HG03520 (cell line): ENCODE measurements around the gene TRIOBP.
A peak's percentile ranks its signal among the peaks of the same experiment; 100 is the strongest.

ENCODE experiments used
- ATAC-seq: cut with Tn5 transposase; IDR thresholded peaks from one replicate; pipeline ENCODE4 v1.9.1; 2021; ENCODE audit warnings: mild to moderate bottlenecking, moderate library complexity; ENCODE audit not compliant: unreplicated experiment

TRIOBP gene

DNA sequence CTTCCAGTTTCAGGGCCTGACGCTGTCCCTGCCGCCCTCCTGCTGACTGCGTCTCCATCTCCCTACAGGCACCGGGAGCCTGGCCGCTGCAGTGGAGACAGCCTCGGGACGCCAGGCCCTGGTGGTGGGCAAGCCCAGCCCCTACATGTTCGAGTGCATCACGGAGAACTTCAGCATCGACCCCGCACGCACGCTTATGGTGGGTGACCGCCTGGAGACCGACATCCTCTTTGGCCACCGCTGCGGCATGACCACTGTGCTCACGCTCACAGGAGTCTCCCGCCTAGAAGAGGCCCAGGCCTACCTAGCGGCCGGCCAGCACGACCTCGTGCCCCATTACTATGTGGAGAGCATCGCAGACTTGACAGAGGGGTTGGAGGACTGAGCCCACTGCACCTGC lies 31.4 kb upstream of the TRIOBP start:
- no peak for ATAC-seq

DNA sequence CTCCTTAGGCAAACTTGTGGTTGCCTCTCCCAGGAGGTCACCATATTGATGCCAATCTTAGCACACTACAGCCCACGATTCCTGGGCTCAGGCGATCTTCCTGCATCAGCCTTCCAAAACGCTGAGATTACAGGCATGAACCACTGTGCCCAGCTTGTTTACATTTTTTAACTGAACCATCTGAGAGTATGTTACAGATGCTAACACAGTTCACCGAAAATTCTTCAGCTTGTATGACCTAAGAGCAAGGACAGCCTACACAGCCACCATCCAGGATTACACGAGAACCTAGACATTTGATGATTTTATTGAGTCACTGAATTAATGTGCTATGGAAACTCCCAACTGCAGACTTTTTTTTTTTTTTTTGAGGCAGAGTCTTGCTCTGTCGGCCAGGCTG lies 27.3 kb upstream of the TRIOBP start:
- ATAC-seq, result no peak

DNA sequence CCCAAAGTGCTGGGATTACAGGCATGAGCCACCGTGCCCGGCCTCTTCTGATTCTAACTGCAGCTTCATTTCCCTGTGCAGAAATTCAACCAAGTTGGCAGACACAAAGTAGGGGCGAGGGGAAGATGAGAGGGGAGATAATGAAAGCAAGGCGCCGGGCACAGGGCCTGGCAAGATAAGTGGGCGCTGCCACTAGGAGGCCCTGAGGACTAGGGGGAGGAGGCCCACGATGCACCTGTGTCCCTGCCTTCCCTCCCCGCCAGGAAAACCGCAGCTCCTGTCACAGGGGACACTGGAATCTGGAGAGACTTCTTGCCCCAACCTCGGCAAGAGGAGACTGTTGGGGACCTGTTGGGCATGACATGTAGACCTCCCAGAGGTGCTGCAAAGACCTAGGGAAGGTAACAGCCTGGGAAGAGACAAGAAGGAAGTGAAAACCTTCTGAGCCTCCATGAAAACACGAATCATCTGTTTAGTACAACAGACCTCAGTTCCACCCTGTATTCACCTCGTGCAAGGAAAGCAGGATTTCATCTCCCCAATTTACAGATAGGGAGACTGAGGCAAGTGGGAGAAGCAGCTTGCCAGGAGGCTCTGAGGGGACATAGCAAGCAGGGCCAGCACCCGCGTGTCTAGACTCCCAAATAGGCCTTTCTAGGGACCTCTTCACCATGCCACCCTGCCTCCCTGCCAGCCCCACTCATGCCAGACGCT lies 24.5 kb upstream of the TRIOBP start:
- ATAC-seq, result no peak

- no peak for ATAC-seq
Measured at GRCh38 chr22:37672920-37673455, 23.9 kb upstream of the TRIOBP start.

GRCh38 chr22:37674248-37674647 lies 22.6 kb upstream of the TRIOBP start:
- ATAC-seq, result no peak

DNA sequence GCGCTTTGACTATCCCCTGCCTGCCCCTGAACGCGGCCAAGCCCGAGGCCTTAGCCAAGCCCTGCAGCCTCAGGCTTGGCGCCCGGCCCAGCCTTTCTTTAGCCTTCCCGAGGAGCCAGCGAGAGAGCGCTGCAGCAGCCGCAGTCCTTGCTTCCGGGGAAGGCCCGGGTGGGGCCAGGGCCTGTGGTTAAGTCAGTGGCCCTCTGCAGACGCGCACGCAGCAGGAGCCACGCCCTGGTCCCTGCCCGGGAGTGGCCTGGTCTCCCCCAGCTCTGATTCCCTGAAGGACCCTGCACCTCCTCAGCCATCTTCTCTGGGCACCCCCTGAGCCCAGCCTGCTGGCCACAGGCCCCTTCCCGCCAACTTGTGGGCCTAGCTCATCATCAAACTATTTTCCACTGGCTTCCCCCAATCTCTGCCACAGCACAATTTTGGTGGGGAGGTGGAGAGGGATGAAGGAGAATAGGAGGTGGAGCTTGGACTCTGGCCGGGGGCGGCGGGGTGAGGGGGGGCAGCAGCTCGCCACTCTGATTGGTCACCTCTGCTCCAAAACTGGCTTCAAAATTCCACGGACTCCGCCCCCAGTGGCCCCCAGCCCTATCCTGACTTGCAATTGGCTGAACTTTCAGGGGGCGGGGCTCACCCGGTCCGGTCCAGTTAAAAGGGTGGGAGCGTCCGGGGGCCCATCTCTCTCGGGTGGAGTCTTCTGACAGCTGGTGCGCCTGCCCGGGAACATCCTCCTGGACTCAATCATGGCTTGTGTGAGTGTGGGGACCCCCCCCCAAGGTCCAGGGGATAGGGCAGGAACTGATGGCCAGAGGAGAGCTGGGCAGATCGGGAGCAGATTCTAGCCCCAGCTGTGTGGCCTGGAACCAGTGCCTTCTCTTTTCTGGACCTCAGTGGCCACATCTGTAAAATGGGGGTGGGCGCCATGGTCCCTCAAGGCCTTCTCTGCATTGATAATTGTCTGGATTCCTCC lies 21.6 kb upstream of the TRIOBP start, which contains the start of gene LGALS1:
LGALS1 (plus strand) TSS at position 686 of the 979 bp plus-strand sequence; CDS start at position 753, 67 bp downstream.
- no peak for ATAC-seq

DNA sequence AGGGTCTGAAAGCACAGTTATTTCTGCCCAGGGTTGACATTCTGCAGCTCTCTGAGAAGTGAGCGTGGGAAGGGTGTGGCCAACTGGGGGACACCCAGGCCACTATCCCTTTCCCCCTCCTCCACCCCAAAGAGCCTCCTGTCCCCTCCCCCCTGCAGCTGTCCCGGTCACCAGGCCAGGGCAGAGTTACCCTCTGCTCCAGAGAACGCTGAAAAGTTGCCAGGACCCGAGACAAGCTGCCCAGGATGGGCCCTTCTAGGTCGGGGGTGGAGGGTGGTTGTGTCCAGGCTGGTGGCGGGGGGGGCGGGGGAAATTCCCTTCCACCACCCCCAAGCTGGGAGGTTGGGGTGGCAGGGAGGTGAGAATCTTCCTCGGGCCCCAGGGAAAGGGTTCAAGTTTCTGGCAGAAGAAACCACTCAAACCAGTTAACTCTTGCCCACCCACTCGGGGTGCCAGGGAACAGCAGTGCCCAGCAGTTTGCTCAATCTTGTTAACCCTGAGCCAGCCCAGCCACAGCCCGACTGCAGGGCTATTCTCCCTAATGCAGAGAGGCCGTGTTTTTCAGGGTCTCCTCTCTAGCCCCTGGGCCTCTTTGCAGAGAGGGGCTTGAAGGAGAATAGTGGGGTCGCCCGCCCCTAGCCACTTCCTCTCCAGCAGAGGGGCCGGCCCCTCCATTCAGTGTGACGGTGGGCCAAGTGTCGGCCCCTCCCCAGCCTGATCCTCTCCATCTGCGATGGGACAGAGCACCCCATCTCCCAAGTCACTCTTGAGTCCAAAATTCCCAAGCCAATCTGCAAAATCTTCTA lies 20.7 kb upstream of the TRIOBP start:
- no peak for ATAC-seq

- ATAC-seq, result peak; percentile 45
Measured at GRCh38 chr22:37676736-37677492, 19.9 kb upstream of the TRIOBP start.

DNA sequence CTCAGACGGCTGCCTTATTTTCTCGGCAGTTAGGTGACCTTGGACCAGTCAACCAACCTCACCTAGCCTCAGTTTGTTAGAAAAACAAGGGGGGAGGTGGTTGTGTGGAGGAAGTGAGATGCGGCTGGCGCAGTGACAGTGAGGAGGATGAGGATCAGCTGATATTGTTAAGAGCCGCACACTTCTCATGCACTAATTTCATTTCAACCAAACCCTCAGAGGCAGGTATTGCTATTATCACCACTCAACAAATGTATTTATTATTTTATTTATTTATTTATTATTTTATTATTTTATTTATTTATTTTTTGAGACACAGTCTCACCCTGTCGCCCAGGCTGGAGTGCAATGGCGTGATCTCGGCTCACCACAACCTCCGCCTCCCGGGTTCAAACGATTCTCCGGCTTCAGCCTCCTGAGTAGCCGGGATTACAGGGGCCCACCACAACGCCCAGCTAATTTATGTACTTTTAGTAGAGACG lies 19.3 kb upstream of the TRIOBP start:
- ATAC-seq, result no peak

DNA sequence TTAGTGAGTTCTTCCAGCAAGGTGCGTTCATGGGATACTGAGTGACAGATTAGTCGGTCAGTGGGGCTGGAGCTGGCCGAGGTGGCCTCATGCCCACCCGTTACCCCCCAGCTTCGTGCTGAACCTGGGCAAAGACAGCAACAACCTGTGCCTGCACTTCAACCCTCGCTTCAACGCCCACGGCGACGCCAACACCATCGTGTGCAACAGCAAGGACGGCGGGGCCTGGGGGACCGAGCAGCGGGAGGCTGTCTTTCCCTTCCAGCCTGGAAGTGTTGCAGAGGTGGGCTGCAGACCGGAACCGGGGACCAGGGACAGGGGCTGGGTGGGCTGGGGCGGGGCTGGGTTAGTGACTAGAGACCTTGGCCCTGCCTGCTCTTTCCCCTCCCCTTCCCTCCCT lies 18.5 kb upstream of the TRIOBP start:
- ATAC-seq, result no peak

GRCh38 chr22:37679670-37680069 lies 17.2 kb upstream of the TRIOBP start:
- ATAC-seq, result no peak

DNA sequence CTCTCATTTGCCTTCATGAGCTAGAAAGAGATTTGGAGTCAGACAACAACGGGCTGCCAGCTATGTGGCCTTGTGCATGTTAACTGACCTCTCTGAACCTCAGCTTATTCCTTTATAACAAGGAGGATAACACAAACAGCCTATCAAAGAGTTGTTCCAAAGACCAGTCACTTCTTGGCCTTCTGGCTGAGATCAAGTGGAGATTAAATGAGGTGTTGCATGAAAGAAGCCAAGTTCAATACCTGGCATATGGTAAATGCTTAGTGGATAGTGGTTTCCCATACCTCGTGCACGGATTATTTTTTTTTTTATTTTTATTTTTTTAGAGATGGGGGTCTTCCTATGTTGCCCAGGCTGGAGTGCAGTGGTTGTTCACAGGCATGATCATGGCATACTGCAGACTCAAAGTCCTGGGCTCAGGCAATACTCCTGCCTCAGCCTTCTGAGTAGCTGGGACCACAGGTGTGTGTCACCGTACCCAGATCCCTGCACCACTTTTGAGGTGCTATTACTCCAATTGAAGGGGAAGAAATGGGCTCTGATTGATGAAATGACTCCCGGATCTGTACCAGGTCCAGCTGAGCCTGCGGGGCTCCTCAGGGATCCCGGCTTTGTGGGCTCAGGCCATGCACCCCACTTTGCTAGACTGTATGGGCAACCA lies 16.5 kb upstream of the TRIOBP start:
- ATAC-seq, result no peak

- ATAC-seq, result no peak
Measured at GRCh38 chr22:37681001-37681424, 15.8 kb upstream of the TRIOBP start.

GRCh38 chr22:37681556-37682049 lies 15.2 kb upstream of the TRIOBP start:
- ATAC-seq, result no peak

DNA sequence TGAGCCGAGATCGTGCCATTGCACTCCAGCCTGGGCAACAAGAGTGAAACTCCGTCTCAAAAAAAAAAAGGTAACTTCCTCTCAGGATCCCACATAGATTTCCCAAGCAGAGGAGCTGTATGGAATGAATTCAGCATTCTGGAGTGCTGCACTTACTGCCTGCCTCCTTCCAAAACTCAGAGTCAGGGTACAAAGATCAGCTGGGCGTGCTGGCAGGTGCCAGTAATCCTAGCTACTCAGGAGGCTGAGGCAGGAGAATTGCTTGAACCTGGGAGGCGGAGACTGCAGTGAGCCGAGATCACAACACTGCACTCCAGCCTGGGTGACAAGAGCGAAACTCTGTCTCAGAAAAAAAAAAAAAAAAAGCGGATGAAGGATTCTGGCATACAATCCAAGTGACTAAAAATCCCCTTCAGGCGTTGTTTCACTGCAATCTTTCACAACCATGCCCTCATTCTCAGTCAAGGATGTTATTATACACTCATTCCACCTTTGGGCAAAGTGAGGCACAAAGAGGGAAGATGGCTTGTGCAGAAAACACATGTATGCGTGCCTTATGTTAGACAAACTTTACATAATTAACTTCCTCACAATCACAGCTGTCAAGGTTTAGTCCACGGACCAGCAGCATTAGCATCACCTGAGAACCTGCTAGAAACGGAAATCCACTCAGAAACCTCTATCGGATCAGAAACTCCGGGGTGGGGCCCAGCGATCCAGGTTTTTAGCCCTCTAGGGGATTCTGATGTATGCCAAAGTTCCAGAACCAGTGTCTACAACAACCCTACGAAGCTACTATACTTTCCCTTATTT lies 11.8 kb upstream of the TRIOBP start:
- ATAC-seq, result no peak

GRCh38 chr22:37686002-37686982 lies 10.6 kb upstream of the TRIOBP start, which contains the start of gene NOL12:
NOL12 (plus strand) TSS chr22:37686343; CDS start chr22:37686393, 50 bp downstream.
- ATAC-seq, result peak; percentile 80

GRCh38 chr22:37690407-37690806 lies 6.4 kb upstream of the TRIOBP start:
- ATAC-seq, result no peak
